CD4-positive, alpha-beta T cell (primary cell): ENCODE results near the gene SLC41A2. TPM values are rescaled to one million over a fixed set of nuclear protein-coding genes. Genes with fewer than 3 reads are reported as not detected.

Source experiments
- ATAC-seq: fragments of 200-7000 bp; cut with Tn5 transposase; one replicate; pipeline ENCODE4 v1.10.0; 2022; ENCODE audit warnings: mild to moderate bottlenecking; ENCODE audit not compliant: poor library complexity
- CTCF ChIA-PET: fragments of 350-600 bp; sonication (Branson Sonifier 250); formaldehyde crosslinking; loops from one replicate; lab custom pipeline; 2021; ENCODE audit warnings: antibody characterized with exemption, inconsistent platforms; lab: Charles Lee
- POLR2A ChIA-PET: fragments of 350-600 bp; sonication (Branson Sonifier 250); formaldehyde crosslinking; loops from one replicate; lab custom pipeline; 2021; ENCODE audit warnings: antibody characterized with exemption, inconsistent platforms; lab: Charles Lee
- DNase-seq, 14 experiments: peaks; one replicate each; pipeline ENCODE4 v3.0.0-alpha.2; 2013 to 2020; ENCODE audit warnings: mixed read lengths in 2 of 14
- H3K27ac ChIP-seq, 2 donors: one replicate each; pipeline versions ENCODE4 v1.5.1 to v1.7.0; 2013; ENCODE audit warnings: low read length in 2 of 2, low read depth in 1 of 2, mild to moderate bottlenecking in 1 of 2
- H3K27me3 ChIP-seq, 2 experiments: 1 replicate in 1 of 2; 2 replicates in 1 of 2; pipeline versions ENCODE4 v1.6.1 to v1.7.0; 2013; ENCODE audit warnings: low read length in 2 of 2, control low read depth in 1 of 2, mild to moderate bottlenecking in 1 of 2, moderate library complexity in 1 of 2; ENCODE audit not compliant: insufficient read depth in 2 of 2, control insufficient read depth in 1 of 2
- H3K36me3 ChIP-seq: one replicate; pipeline ENCODE4 v1.6.1; 2013; ENCODE audit warnings: low read length, control low read depth; ENCODE audit not compliant: insufficient read depth
- H3K4me1 ChIP-seq: one replicate; pipeline ENCODE4 v1.6.1; 2013; ENCODE audit warnings: low read length, control low read depth; ENCODE audit not compliant: insufficient read depth
- H3K4me3 ChIP-seq: one replicate; pipeline ENCODE4 v1.5.1; 2013; ENCODE audit warnings: mild to moderate bottlenecking, low read length, moderate library complexity
- H3K9me3 ChIP-seq, 2 experiments: 1 replicate in 1 of 2; 2 replicates in 1 of 2; pipeline versions ENCODE4 v1.6.1 to v1.7.0; 2013; ENCODE audit warnings: low read length in 2 of 2, mild to moderate bottlenecking in 2 of 2, control low read depth in 1 of 2, moderate library complexity in 1 of 2; ENCODE audit not compliant: control insufficient read depth in 1 of 2, insufficient read depth in 1 of 2
- H3K27ac Mint-ChIP-seq: one replicate; pipeline ENCODE4 v1.8.0; 2020; ENCODE audit warnings: mixed read lengths
- H3K27me3 Mint-ChIP-seq: one replicate; pipeline ENCODE4 v1.8.0; 2021; ENCODE audit warnings: mixed read lengths
- H3K36me3 Mint-ChIP-seq: one replicate; pipeline ENCODE4 v1.8.0; 2021; ENCODE audit warnings: low read depth, mixed read lengths
- H3K4me1 Mint-ChIP-seq: one replicate; pipeline ENCODE4 v1.8.0; 2021; ENCODE audit warnings: low read depth, mixed read lengths
- H3K4me3 Mint-ChIP-seq: one replicate; pipeline ENCODE4 v1.8.0; 2020; ENCODE audit warnings: mild to moderate bottlenecking, mixed read lengths
- H3K9me3 Mint-ChIP-seq: one replicate; pipeline ENCODE4 v1.8.0; 2020; ENCODE audit warnings: mixed read lengths
- CTCF ChIP-seq: fragments of 200-600 bp; IDR thresholded peaks from one replicate; pipeline ENCODE4 v1.8.0; 2022; ENCODE audit warnings: antibody characterized with exemption, mild to moderate bottlenecking
- intact Hi-C, 2 experiments: fragments of 100-400 bp; cut with DNase I in 1 of 2; cut with micrococcal nuclease in 1 of 2; formaldehyde crosslinking; loops; one replicate each; pipeline versions ENCODE4 v1.15.1 to v1.9.0; 2023 to 2025; cut with DNase I, micrococcal nuclease
- total RNA-seq, 174 experiments: library from RNA in 2 of 174; stranded (reverse) in 2 of 174; gene quantifications; one replicate each; pipeline ENCODE4 v1.2.3 and lab custom pipeline; 2021 to 2026

The SLC41A2 gene
- total RNA-seq, 2 experiments from 2014 or later = 1.2 to 1.7 TPM

GRCh38 chr12:104938371-104938770, 19.7 kb downstream of the SLC41A2 start:
- no peak overlapping the region for H3K4me3 ChIP-seq
- Mint-ChIP-seq H3K4me1 (no peaks in the 10 kb centered on the region), H3K36me3 (no peaks in the 10 kb centered on the region), H3K9me3 (no peaks in the 10 kb centered on the region), H3K27me3 (no peaks in the 10 kb centered on the region), H3K4me3 (no peak overlapping the region), H3K27ac (no peak overlapping the region)
- no peaks in the 10 kb centered on the region for H3K27me3 ChIP-seq
- H3K4me1 ChIP-seq = no peaks in the 10 kb centered on the region
- ChIA-PET CTCF (no interaction called here), POLR2A (no interaction called here)
- TF ChIP-seq CTCF = no peak
- no peaks in the 10 kb centered on the region for H3K36me3 ChIP-seq
- H3K9me3 ChIP-seq = no peaks in the 10 kb centered on the region
- DNase-seq = no peak
- H3K27ac ChIP-seq = no peak overlapping the region
- intact Hi-C loops = no loop called here
- ATAC-seq = no peak

GRCh38 chr12:104935886-104936285, 22.2 kb downstream of the SLC41A2 start:
- POLR2A ChIA-PET = no interaction called here
- no peak for ATAC-seq
- H3K4me1 ChIP-seq = no peaks in the 10 kb centered on the region

GRCh38 chr12:104933778-104934177, 24.3 kb downstream of the SLC41A2 start:
- Mint-ChIP-seq H3K27me3 (no peaks in the 10 kb centered on the region), H3K27ac (no peak overlapping the region), H3K4me1 (no peaks in the 10 kb centered on the region), H3K4me3 (no peak overlapping the region), H3K9me3 (no peaks in the 10 kb centered on the region), H3K36me3 (no peaks in the 10 kb centered on the region)
- ATAC-seq = no peak
- Histone ChIP-seq H3K9me3 (no peaks in the 10 kb centered on the region), H3K4me3 (no peak overlapping the region), H3K27me3 (no peaks in the 10 kb centered on the region), H3K27ac (no peak overlapping the region), H3K36me3 (no peaks in the 10 kb centered on the region), H3K4me1 (no peaks in the 10 kb centered on the region)
- intact Hi-C loops = no loop called here
- ChIA-PET POLR2A (no interaction called here), CTCF (interaction anchor here (1.6 kb wide), 1 partner anchor 10 kb away, joined by 5 read pairs; no protein-coding TSS in a partner anchor)
- no peak for TF ChIP-seq CTCF
- DNase-seq = no peak

More at GRCh38 chr12:104935886-104936285, 22.2 kb downstream of the SLC41A2 start:
- no peak for TF ChIP-seq CTCF
- Mint-ChIP-seq H3K4me3 (no peak overlapping the region), H3K4me1 (no peaks in the 10 kb centered on the region), H3K36me3 (no peaks in the 10 kb centered on the region), H3K9me3 (no peaks in the 10 kb centered on the region), H3K27me3 (no peaks in the 10 kb centered on the region), H3K27ac (no peak overlapping the region)
- Histone ChIP-seq H3K4me3 (no peak overlapping the region), H3K9me3 (no peaks in the 10 kb centered on the region), H3K27me3 (no peaks in the 10 kb centered on the region), H3K27ac (no peak overlapping the region), H3K36me3 (no peaks in the 10 kb centered on the region)
- intact Hi-C loops = no loop called here
- no peak for DNase-seq
- CTCF ChIA-PET = interaction anchor here (0.8 kb wide), 1 partner anchor 29 kb away, joined by 3 read pairs; no protein-coding TSS in a partner anchor
